SKM-1 treated with dmso at 0.1 percent for 144 hours (cell line): ENCODE measurements around the gene C1QTNF8.
A peak's percentile ranks its signal among the peaks of the same experiment; 100 is the strongest.

Source experiments
- DNase-seq: peaks from one replicate; lab custom pipeline; 2025; ENCODE audit not compliant: unreplicated experiment; lab: John Stamatoyannopoulos, UW

Gene C1QTNF8

DNA sequence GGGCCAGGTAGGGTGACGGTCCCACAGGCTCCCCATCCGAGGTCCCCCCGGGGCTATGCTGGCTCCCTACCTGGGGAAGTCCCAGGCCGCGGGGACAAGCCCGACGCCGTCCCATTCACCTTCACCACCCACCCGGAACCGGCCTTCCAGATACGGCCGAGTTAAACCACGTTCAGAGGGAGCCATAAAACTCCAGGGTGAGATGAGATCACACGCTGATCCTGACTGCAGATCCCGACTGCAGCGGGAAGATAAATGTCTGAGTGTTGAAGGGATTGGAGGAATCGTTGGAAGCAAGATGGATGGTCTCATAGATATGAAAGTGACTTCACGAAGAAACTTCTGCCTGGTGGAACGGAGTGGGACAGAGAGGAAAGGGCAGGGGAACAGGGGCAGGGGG, 13.6 kb upstream of the C1QTNF8 start:
- no peak for DNase-seq

DNA sequence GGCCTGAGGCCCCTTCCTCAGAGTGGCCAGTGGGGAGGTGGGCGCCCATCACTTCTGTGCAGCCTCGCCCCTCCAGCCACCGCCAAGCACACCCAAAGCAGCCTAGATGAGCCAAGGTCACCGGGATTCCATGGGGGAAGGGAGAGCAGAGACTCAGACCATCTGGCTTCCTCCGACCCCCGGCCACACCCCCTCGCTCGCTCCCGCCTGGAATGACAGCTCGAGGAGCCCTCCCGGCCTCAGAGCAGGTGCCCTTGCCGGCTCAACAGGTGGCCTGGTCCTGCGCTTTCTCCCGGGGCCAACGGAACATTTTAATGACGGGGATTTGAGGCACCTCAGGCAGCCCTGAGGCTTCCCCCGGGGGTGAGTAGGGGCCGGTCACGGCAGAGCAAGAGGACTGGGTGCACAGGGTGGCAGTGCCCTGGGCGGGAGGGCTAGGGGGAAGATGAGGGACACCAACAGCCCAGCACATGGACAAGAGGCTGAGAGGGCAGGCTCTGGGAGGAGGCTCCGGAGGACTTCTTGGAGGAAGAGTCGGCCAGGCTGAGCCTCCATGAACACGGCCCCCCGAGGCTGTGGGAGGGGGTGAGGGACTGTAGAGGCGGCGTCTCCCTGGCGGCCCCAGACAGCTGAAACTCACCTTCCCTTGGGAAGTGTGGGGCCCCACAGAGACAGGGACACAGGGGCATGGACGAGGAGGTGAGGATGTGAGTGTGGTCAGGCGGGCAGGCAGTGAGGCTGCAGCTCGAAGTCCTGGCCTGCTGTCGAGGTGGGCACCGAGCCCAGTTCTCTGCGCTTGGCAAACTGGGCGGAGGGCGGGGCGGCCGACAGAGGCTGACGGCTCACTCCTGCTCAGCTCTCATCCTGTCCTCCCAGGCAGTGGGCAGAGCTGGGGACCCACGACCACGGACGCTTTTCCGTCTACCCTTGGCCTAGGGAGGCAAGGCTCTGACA, 12.5 kb upstream of the C1QTNF8 start:
- DNase-seq: no peak

DNA sequence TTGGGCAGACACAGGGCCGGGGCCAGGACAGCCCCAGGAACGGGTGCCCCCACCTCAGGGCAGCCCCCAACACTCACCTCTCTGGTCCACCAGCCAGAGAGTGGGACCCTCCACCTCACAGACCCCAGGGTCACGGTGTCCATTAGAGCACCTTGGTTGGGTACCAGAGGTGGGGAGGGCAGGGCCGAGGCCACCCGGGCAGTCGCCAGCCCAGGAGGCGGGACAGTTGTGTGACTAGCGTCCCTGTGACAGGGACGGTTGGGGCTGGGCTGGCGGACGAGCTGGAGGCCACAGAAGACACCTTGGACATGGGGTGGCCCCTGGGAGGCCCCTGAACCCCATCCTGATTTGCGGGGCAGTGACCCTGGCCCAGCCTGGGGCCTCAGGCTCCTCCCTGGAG, 11.7 kb upstream of the C1QTNF8 start:
- no peak for DNase-seq

DNA sequence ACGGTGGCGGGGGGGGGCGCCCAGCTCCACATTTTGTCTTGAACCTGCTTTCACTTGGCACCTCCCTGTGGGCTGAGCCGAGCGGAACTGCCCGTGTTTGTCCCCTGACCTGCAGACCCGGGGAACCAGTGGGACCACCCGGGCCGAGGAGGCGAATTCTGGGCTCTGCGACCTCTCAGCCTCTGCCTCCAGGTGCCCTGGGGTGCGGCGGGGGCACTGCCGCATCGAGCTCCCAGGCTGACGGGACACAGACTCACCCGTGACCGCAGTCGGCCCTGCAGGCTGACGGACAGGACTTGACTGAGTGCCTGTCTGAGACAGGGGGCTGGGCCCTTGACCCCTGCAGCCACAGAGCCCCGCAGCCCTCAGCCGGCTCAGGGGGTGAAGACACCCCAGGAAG, 11.1 kb upstream of the C1QTNF8 start:
- DNase-seq: no peak

DNA sequence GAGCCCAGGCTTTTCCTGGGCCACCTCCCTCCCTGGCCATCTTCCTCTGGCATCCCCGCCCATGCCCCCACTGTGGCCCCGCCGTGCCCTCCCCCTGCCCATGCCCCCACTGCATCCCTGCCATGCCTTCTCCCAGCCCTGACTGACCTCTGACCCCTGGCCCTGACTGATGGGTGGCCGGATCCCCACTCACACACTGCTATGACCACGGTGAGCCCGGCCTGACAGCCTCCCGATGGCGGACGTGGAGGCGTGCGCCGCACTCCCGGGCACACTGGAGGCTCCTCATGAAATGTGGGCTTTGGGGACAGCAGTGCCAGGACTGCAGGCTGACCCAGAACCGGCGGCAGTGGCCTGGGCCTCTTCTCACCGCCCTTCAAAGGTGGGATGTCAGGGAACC, 10.6 kb upstream of the C1QTNF8 start:
- DNase-seq: no peak

DNA sequence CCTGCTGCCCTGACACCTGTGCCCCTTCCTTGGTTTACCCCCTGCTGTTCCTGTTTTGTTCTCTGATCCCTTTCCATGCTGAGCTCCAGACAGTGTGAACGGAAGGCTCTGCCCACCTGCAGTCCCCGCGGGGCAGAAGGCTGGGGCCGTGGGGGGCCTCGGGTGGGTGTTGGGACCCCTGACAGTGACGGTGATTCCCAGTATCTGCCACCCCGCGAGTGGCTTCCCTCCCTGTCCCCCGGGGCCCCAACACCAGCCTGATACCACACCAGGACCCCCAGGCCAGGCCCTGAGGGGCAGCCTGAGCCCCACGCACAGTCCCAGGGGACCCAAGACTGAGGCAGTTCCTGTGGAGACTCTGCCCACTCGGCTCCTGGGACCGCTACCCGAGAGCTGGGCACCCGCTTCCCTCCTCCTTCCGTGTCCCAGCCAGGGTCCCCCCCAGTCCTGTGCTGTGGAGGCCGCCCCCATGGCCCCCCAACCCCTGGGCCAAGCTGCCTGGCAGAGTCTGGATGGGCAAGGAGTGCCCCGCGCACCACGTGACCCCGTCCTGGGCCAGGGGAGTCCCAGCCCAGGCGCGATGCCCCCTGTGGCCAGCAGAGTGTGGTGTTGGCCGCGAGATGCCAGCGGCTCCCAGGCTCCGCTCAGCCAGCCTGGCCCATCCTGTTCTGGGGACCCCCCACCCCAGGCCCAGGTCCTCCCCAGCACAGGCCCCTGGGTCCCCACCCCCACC, 10.0 kb upstream of the C1QTNF8 start:
- DNase-seq: peak; percentile 1

DNA sequence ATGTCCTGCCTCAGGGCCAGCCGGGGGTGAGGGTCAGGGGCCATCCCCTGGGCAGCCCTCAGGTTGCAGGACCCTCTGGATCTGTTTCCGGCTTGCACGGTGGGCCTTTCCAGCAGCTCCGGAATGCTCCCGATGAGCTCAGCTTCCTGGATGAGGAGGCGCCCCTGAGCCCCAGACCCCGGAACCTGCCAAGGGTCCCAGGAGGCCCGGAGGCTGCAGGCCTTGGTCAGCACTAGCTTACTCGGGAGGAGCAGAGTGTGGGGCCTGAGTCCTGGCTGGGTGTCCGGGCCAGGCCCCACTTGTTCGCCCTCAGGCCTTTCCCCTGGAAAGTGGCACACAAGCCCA, 7.6 kb upstream of the C1QTNF8 start:
- no peak for DNase-seq

DNA sequence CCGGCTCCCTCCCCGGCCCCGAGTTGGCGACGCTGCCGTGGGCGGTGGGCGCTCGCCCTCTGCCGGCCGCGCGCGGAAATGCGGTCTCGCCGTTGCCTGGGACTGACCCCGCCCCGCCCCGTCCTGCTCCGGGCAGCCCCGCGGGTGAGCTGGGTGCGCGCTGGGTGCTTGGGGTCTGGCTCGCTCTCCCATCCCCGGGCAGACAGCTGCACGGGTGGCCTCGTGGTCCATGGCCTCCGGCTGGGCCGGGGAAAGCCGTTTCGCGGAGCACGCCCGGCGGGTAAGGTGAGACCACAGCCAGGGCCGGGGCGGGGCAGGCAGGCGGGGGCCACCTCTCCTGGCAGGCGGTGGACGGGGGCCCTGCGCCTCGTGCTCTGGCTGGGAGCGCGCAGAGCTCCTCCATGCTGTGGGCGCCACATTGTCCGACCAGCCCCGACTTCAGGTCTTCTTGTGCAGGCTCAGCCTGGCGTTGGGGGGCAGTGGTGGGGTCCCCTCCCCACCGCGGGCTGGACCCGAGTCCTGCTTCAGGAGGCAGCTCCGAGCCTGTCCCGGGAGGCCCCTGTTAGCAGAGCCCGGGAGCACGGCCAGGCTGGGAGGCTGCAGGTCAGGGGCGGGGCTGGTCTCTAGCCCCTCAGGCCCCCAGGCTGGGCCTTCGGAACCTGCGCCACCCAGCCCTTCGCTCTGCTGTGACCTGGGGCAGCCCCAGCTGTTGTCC, 7.0 kb upstream of the C1QTNF8 start:
- DNase-seq: peak; percentile 3

DNA sequence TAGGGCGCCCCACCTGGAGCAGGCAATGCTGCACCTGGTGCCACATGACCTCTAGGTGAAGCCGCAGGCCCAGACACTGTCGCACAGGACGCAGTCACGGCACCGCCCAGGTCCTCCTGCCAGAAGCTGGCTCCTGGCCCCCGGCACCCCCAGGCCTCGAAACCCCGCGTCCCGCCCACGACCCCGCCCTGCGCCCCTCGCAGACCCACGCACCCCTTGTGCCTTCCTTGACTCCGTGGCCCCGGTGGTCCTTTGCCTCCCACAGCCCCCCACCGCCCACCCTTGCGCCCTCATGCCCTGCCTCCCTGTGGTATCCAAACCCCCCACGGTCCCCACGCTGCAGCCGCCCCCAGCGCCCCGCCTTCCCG, 6.3 kb upstream of the C1QTNF8 start:
- no peak for DNase-seq

DNA sequence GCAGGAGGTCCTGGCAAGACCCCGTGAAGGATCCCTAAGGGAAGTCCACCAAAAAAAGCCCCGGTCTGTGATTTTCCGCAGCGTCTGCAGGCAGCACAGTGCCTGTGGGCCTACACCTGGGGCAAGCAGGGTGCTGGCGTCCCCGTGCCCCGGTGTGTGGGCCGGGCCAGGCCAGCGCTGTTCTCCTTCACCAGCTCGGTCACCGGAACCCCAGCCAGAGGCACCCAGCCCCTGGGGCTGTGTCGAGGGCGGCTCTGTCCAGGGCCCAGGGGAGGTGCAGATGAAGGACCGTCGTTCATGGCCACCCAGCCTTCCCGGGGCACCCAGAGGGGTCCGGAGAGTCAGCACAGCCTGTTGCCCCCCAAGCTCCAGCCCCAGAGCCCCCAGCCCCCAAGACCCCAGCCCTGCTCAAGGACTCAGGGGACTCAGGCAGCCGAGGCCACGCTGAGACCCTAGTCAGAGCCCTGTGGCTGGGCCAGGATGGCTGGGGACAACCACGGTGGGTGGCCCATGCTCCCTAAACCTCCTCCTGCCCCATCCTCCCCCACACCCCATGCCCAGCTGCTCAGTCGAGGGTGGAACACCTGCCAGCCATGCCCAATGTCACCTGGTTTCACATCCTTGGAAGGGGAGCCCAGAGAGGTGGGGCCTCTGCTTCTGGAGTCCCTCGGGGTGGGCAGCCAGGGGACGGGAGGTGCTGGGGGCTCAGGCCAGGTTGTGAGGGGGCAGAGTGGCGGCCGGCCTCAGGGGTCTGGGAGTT, 5.7 kb upstream of the C1QTNF8 start:
- no peak for DNase-seq

DNA sequence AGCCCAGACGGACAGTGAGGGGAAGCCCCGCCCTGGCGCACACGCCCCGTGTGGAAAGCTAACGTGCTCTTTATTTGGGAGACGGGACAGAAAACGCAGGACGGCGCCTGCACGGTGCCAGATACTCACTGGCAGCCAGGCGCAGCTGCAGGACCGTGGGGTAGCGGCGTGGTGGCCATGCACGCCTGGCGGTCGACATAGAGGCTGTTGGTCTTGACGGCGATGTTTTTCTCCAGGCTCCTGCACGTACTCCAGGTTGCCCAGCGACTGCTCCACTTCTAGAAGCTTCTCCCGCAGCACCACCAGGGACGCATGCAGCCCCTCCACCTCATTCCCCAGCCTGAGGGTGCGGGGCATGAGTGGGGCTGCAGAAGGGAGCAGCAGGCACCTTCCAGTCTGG, 5.1 kb upstream of the C1QTNF8 start:
- no peak for DNase-seq

DNA sequence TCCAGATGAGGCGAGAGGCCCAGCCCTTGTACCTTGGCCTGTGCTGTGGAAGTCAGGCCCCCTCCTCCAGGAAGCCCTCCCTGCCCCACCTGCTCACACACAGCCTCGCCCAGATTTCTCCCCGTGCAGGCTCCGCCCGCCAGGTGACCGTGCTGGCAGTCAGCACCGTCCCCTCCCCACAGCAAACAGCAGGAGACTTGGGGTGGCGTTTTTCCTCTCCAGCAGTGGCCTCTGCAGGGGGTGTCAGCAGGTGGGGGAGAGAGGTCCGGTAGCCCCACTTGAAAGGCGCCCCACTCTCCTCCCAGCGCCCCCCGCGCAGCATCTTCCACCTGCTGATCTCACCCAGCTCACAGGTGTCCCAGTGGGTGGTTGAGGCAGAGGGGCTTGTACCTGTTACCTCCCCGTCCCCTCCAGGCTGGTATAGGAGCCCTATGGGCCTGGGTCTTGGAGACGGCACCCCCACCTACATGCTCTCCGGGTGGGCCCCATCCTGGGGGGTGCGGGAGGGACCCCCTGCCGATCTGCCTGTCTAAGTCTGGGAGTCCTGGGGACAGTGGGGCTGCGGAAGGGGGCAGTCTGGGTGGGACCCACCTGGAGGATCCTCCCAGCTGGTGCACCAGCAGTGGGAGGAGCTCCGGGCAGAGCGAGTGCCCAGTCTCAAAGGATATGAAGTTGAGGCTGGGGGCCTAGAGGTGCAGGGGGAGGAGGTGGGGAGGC, 4.2 kb upstream of the C1QTNF8 start:
- no peak for DNase-seq

DNA sequence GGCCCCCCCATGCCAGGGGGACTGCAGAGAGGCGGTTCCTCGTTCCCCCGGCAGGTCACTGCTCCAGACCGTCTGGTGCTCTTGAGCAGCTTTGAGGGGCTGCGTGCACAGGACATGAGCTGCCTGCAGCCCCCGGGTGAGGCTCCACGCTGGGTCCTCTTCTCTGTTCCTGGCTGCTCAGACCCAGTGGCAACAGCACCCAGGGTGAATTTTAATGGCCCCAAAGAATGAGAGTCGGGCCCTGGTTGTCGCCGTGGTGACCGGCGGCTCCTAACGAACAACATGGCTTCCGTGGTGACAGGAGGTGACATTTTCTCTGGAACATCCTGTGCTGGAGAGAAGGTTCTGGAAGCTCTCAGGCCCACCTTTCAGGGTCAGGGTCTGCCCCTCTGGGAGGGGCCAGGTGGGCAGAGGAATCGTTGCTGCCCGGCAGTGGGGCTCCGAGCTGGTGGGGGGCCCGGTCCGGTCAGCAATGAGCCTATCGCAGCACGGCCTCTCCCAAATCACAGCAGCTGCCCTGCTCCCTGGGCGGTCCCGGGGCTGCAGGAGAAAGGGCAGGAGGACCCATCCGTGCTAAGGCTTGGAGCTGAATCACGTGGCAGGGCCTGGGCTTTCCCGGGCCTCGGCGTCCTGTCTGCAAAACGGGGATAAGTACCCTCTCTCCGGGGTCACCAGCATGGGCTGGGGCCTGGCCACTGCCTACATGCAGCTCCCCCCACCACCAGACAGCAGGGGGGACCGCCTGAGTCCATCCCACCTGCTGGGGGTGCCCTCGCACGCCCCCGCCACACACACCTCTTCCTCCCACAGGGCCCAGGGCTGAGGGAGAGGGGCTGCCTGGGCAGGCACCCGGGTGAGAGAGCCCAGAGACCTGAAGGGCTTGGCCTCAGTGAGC, 3.4 kb upstream of the C1QTNF8 start:
- no peak for DNase-seq

DNA sequence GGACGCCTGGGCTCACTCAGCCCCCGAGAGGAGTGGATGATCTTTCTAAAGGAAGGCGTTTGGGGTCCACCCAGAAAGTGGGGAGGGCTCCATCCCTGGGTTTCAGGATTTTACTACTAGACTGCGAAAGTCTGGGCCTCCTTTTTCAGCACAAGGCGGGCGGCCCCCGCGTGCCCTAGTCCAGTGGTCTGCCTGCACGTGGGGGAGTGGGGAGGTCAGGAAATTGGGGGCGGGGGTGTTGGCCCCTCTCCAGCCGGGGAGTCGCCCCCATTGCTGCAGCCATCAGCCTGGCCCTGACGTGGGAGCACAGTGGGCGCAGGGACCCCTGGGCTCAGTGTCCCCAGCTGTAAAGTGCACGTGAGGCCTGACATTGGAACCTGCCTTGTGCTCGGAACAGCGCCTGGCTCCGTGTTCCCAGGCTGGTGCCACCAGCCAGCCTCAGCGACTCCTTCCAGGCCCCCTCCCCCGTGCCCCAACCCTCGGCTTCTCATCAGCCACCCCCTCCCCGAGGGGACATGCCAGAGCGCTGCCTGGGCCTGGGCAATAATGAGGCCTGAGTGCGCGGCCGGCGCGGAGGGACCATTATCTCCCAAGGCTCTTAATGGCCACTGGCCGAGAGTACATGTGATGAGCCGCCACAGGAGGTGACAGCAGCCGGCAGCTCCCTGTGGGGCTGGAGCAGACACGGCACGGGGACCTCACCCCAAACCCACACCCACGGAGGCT, 2.4 kb upstream of the C1QTNF8 start:
- DNase-seq: no peak

DNA sequence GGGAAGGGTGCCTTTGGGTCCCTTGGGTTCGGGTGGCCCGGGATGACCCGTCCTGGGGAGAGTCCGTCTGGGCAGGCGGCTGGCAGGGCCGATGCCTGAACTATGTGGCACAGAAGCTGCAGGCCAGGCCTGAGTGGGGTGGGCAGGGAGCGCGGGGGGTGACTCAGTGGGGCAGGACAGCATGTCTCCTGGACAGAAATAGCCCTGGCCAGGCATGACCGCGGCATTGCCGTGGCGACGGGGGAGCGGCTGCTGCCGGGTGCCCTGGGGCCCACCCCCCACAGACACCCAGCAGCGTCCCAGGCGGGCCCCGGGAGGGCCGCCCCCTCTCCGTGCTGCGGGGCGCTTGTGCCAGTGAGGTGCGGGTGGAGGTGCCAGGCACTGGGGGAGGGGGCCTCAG, 1.8 kb upstream of the C1QTNF8 start:
- no peak for DNase-seq

DNA sequence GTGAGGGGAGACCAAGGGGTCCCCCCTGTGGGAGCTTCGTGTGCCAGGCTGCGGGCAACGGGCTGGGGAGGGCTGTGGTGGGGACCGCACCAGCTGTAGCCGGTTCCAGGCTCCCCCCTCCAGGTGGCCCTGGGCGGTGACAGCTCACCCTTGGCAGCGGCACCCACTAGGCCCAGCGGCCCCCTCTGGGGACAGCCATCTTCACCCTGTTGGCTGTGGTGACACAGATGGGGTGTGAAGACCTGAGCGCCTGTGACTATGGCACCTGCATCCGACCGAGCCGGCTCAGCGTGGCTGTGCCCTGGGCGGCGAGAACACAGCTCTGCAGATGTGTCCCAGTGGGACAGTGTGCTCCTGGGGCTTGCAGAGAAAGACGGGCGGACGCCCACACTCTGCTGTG, 1.1 kb upstream of the C1QTNF8 start:
- no peak for DNase-seq

DNA sequence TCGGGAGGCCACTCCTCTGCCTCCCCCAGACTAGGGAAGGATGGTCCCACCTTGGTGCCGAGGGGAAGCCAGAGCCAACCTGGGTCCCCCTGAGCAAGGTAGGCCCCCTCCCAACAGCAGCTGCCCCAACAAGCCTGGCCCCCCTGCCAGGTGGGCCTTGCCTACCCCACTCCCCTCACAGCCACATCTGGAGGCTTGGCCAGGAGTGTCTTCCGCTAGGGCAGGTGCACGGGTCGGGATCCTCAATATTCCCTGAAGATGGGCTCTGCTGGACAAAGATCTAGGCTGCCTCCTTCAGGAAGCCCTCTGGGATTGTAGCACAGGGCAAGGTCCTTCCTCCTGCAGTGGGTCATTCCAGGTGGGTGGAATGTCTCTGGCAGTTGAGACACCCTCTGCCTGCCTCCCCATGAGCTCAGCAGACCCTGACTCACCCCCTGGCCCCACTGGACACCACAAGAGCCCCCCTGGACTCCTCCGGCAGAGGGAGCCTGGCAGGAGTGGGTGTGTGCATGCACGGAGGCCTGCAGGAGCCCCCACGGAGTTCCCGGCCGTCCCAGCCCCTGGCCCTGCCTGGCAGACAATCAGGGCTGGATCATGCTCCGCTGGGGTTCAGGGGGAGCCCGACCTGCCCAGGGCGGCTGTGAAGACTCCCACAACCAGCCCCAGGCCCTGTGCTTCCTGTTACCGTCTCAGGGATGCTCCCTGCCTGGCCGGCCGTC, 435 bp downstream of the C1QTNF8 start:
- DNase-seq: no peak
